ENCODE data around the gene ABI2. TPM values are rescaled to one million over a fixed set of nuclear protein-coding genes. Genes with fewer than 3 reads are reported as not detected.
"Not testable (repeated sequence)": the region's sequence is repeated elsewhere in the genome, so short reads cannot be mapped to it uniquely, and the experiment has no call there.

ABI2 gene
- total and polyA plus RNA-seq, 2 experiments from 2014 or later = 28.0 to 88.3 TPM

- in situ Hi-C loops (cut with MboI) = no loop called here
- peaks cover 63% of the 10 kb centered on the region for H3K36me3 ChIP-seq (ENCODE audit: low read depth)
- H3F3A ChIP-seq (ENCODE audit: insufficient read depth) = no peaks in the 10 kb centered on the region
- H4K20me1 ChIP-seq (ENCODE audit: insufficient read depth) = no peaks in the 10 kb centered on the region
- H3K9me3 ChIP-seq (ENCODE audit: low read depth) = no peaks in the 10 kb centered on the region
- no peak overlapping the region for H3K9ac ChIP-seq
- TF ChIP-seq EZH2 (IDR thresholded peaks at IDR 0.05; ENCODE audit: insufficient read depth, poor library complexity, severe bottlenecking) (no peak), EZH2phosphoT487 (IDR thresholded peaks at IDR 0.05; ENCODE audit: insufficient read depth, low read depth) (no peak)
- H3K4me1 ChIP-seq (ENCODE audit: insufficient read depth) = no peaks in the 10 kb centered on the region
- no peaks in the 10 kb centered on the region for H3K27me3 ChIP-seq (replicated peaks; ENCODE audit: insufficient read depth)
- no peak overlapping the region for H3K27ac ChIP-seq
- no peak overlapping the region for H3K4me3 ChIP-seq
- WGBS, 2 experiments (ENCODE audit: low coverage in 1 of 2, low lambda C conversion rate in 2 of 2, missing lambda C conversion rate in 2 of 2) = 100% methylated on average over 2 of the region's 2 CpGs
- H2AFZ ChIP-seq = no peak overlapping the region
- no peaks in the 10 kb centered on the region for H3K79me2 ChIP-seq (ENCODE audit: insufficient read depth)
- DNase-seq = no peak
- no peak overlapping the region for H3K4me2 ChIP-seq (ENCODE audit: unreplicated experiment)
- no peaks in the 10 kb centered on the region for H3K9me2 ChIP-seq (ENCODE audit: insufficient read depth)
These were observed 41.7 kb upstream of the ABI2 start for GRCh38 chr2:203286532-203286931.

DNA sequence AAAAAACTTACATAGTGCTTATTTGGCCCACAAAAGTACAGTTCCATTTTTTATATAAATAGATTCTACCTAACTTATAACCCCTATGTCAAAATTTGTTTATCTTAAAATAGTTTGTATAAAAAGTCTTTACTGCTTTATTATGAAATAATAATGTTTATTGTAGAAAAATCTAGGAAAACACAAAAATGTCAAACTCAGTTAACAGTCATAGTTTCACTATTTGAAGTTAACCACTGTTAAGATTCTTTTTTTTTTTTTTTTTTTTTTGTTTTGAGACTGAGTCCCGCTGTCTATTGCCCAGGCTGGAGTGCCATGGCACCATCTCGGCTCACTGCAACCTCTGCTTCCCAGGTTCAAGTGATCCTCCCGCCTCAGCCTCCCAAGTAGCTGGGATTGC, 26.5 kb upstream of the ABI2 start:
- Histone ChIP-seq H3K36me3 (ENCODE audit: low read depth) (peaks cover 10% of the 10 kb centered on the region), H3K27me3 (replicated peaks; ENCODE audit: insufficient read depth) (no peaks in the 10 kb centered on the region), H3K4me3 (no peak overlapping the region), H3F3A (ENCODE audit: insufficient read depth) (peaks cover 5% of the 10 kb centered on the region; the same call in 1 of the 2 replicates), H3K27ac (no peak overlapping the region), H3K79me2 (ENCODE audit: insufficient read depth) (no peaks in the 10 kb centered on the region), H3K4me2 (ENCODE audit: unreplicated experiment) (no peak overlapping the region), H2AFZ (no peak overlapping the region), H3K9me3 (ENCODE audit: low read depth) (no peaks in the 10 kb centered on the region), H3K9me2 (ENCODE audit: insufficient read depth) (no peaks in the 10 kb centered on the region), H3K4me1 (ENCODE audit: insufficient read depth) (no peaks in the 10 kb centered on the region), H4K20me1 (ENCODE audit: insufficient read depth) (no peaks in the 10 kb centered on the region; the same call in 1 of the 2 replicates), H3K9ac (no peak overlapping the region)
- TF ChIP-seq EZH2phosphoT487 (IDR thresholded peaks at IDR 0.05; ENCODE audit: insufficient read depth, low read depth) = no peak
- TF ChIP-seq EZH2 (IDR thresholded peaks at IDR 0.05; ENCODE audit: insufficient read depth, poor library complexity, severe bottlenecking) = no peak
- 87 to 94% methylated on average over 3 of the region's 3 CpGs for WGBS, 2 experiments (ENCODE audit: low coverage in 1 of 2, low lambda C conversion rate in 2 of 2, missing lambda C conversion rate in 2 of 2)
- DNase-seq = no peak
- in situ Hi-C loops (cut with MboI) = no loop called here

DNA sequence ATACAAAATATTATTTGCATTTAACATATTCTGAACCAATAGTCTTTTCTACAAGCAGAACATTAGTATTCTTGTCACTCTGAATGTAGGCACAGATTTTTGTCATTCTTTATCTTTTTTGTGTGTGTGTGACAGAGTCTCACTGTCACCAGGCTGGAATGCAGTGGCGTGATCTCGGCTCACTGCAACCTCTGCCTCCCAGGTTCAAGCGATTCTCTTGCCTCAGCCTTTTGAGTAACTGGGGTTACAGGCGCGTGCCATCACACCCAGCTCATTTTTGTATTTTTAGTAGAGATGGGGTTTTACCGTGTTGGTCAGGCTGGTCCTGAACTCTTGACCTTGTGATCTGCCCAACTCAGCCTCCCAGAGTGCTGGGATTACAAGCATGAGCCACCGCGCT, 25.6 kb upstream of the ABI2 start:
- H3K9ac ChIP-seq; H3F3A ChIP-seq (ENCODE audit: insufficient read depth); H3K79me2 ChIP-seq (ENCODE audit: insufficient read depth); H3K36me3 ChIP-seq (ENCODE audit: low read depth); H3K9me3 ChIP-seq (ENCODE audit: low read depth); DNase-seq; H2AFZ ChIP-seq; H3K4me3 ChIP-seq; H3K27me3 ChIP-seq (replicated peaks; ENCODE audit: insufficient read depth); H3K4me1 ChIP-seq (ENCODE audit: insufficient read depth); H3K27ac ChIP-seq; H3K4me2 ChIP-seq (ENCODE audit: unreplicated experiment); H4K20me1 ChIP-seq (ENCODE audit: insufficient read depth); H3K9me2 ChIP-seq (ENCODE audit: insufficient read depth); in situ Hi-C loops (cut with MboI): not testable (repeated sequence)
- WGBS, 2 experiments (ENCODE audit: low coverage in 1 of 2, low lambda C conversion rate in 2 of 2, missing lambda C conversion rate in 2 of 2) = 95 to 98% methylated on average over 8 of the region's 8 CpGs

GRCh38 chr2:203310688-203311436, 17.3 kb upstream of the ABI2 start:
- Histone ChIP-seq H2AFZ (no peak overlapping the region), H3K9ac (no peak overlapping the region), H3K27ac (no peak overlapping the region), H3F3A (ENCODE audit: insufficient read depth) (peaks cover 13% of the 10 kb centered on the region; the same call in 1 of the 2 replicates), H3K36me3 (ENCODE audit: low read depth) (no peaks in the 10 kb centered on the region), H3K9me2 (ENCODE audit: insufficient read depth) (no peaks in the 10 kb centered on the region), H3K4me3 (no peak overlapping the region), H4K20me1 (ENCODE audit: insufficient read depth) (no peaks in the 10 kb centered on the region), H3K27me3 (replicated peaks; ENCODE audit: insufficient read depth) (no peaks in the 10 kb centered on the region), H3K79me2 (ENCODE audit: insufficient read depth) (no peaks in the 10 kb centered on the region), H3K4me2 (ENCODE audit: unreplicated experiment) (no peak overlapping the region), H3K9me3 (ENCODE audit: low read depth) (no peaks in the 10 kb centered on the region), H3K4me1 (ENCODE audit: insufficient read depth) (peaks cover 7% of the 10 kb centered on the region)
- 83 to 89% methylated on average over 3 of the region's 3 CpGs for WGBS, 2 experiments (ENCODE audit: low coverage in 1 of 2, low lambda C conversion rate in 2 of 2, missing lambda C conversion rate in 2 of 2)
- in situ Hi-C loops (cut with MboI) = no loop called here
- DNase-seq = no peak
- TF ChIP-seq EZH2phosphoT487 (IDR thresholded peaks at IDR 0.05; ENCODE audit: insufficient read depth, low read depth) = no peak
- TF ChIP-seq EZH2 (IDR thresholded peaks at IDR 0.05; ENCODE audit: insufficient read depth, poor library complexity, severe bottlenecking) = no peak

Measured in GM23248 (cell line).